ENCODE data around the gene BUB1. TPM values are rescaled to one million over a fixed set of nuclear protein-coding genes. Genes with fewer than 3 reads are reported as not detected.
"Not testable (repeated sequence)": the region's sequence is repeated elsewhere in the genome, so short reads cannot be mapped to it uniquely, and the experiment has no call there.

BUB1 gene
- total RNA-seq, 1 donor from 2014 or later, result 7.8 TPM

DNA sequence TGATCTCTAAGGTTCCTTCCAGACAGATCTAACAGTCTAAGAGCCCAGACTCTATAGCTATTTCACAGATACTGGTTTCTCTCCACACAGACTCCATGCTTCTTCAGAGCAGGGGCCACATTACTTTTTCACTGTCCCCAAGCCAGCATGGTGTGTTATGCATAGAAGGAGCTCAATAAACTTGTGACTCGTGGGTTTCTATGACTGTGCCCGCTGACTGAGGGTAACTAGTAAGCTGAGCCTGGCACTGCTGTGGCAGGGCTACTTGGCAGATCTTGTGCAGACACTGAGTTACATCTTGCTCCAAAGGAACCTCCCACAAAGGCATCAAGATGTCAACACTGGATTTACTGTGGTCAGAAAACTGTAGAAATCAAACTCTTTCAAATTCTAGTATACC is 85.9 kb downstream of the BUB1 start:
- not testable (repeated sequence) for DNase-seq

DNA sequence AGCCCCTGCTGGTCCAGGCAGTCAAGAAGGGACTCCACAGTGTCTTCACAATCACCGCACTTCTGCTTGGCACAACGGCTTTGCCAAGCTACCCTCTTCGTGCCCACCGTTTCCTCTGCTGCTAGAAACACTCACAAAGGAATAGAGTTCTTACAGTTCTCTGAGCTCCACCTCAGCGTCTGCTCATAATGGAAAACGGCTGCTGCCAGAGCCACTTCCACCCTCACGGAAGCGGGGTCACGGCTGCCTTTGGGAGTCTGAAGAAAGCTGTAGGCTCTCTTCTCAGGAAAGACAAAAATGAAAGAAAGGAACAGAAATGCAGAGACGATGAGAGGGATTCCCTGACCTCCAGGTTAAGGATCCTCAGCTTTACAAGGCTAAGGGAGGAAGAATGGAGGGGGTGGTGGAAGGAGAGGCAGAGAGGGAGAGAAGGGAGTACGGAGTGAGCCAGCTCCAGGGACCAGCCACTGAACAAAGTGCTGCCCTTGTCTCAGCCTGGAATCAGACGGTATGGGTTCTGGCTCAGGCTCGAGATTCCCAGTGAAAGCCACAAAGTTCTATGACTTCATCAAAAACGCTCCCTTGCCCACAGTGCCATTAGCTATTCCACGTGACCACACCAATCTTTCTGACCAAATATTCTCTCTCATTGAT is 88.1 kb downstream of the BUB1 start:
- DNase-seq, result not testable (repeated sequence)

DNA sequence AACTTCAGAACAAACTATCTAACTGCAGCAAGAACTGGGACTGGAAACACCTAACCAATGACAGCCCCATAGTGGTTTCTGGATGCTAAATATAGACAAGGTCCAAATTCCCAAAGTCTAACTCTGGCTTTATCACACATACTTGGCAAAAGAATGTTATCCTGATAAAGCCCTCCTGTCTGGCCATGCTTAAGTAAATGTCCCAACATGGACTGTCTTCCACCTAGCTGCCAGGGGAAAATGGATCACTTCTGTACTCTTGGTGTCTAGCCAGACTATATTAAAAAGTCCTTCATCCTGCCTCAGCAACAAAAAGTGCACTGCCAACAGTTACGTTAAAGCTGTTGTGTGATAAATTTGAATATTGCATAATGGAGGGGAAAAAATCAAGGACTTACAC is 89.3 kb downstream of the BUB1 start:
- not testable (repeated sequence) for DNase-seq

Other genes starting within 250 kb of the BUB1 start
- 0.31 TPM for gene LIMS4, start 205.2 kb downstream of the BUB1 start, total RNA-seq
- gene RGPD6, start 100.8 kb downstream of the BUB1 start, total RNA-seq, result 115 TPM
- gene ACOXL, start 54.5 kb upstream of the BUB1 start, total RNA-seq, result not detected

Measured in occipital lobe (tissue), 2 donors.